H1 (cell line): ENCODE data around the gene OLR1. TPM values are rescaled to one million over a fixed set of nuclear protein-coding genes. Genes with fewer than 3 reads are reported as not detected.

Experiments used
- ASH2L ChIP-seq: fragments of 200-600, 300-600 bp; sonication (generic); IDR thresholded peaks from one replicate; pipeline ENCODE4 v1.7.1; 2017; ENCODE audit warnings: low read length
- KDM5A ChIP-seq: fragments of 200-600 bp; IDR thresholded peaks from 2 replicates; pipeline ENCODE4 v1.7.1; 2012; ENCODE audit warnings: mild to moderate bottlenecking, low read length, inconsistent platforms, mixed read lengths
- MAFK ChIP-seq: IDR thresholded peaks from 2 replicates; pipeline ENCODE4 v1.6.1; 2012; ENCODE audit warnings: low read depth, mild to moderate bottlenecking, improper control_type of control experiment, low read length
- polyA plus RNA-seq, 7 experiments: library from polyadenylated mRNA; depleted of rRNA in 3 of 7; stranded (reverse) in 5 of 7; unstranded in 2 of 7; fragments of >200 nt in 5 of 7; fragments of 200-250 nt in 2 of 7; gene quantifications; 1 replicate in 5 of 7; 2 replicates in 1 of 7; 4 replicates in 1 of 7; pipeline versions ENCODE4 v1.2.1 to v1.2.3, GENCODE V29; 2011 to 2013; ENCODE audit warnings: missing spikeins in 2 of 7, mixed read lengths in 2 of 7
- total RNA-seq: library from RNA; stranded (reverse); fragmentation: NEBNext Ultra II Directional; extraction: Animal tissue kit (Norgen Biotek cat#: 25700); gene quantifications from 2 replicates; pipeline ENCODE4 v1.2.1, GENCODE V29; 2021

Gene OLR1
- total and polyA plus RNA-seq, 2 of the 8 experiments (the other 6 are each of a cell fraction or from before 2014, with no cell fraction given): not detected

DNA sequence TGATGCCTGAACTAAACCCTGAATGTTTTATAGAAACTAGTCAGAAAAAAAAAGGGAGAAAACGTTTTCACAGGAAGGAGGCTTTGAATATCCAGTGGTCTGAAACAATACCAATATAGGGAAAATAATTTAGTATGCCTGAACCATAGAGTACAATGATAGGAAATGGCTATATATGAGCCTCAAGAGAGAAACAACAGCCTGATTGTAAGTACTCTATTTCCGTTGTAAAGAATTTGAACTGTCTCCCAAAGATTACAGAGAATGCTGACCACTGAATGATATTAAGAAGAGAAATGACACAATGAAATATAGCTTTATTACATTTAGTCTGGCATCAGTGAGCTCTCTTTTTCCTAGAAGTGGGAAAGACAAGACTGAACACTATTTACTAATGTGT is 35.2 kb upstream of the OLR1 start (continued):
- no peak for TF ChIP-seq MAFK
- no peak for TF ChIP-seq KDM5A
- no peak for TF ChIP-seq ASH2L
